GM12878 (cell line): Measurements from ENCODE around the gene TPCN1. TPM values are rescaled to one million over a fixed set of nuclear protein-coding genes. Genes with fewer than 3 reads are reported as not detected.

Experiments used
- ATF7 ChIP-seq: fragments of 450-650 bp; IDR thresholded peaks from 2 replicates; pipeline ENCODE4 v1.6.1; 2016; ENCODE audit warnings: low read depth, mild to moderate bottlenecking
- BMI1 ChIP-seq: fragments of 450-650 bp; IDR thresholded peaks from 2 replicates; pipeline ENCODE4 v1.6.1; 2016; ENCODE audit warnings: mild to moderate bottlenecking, moderate library complexity, borderline replicate concordance
- CEBPZ ChIP-seq: fragments of 150-350 bp; IDR thresholded peaks from 2 replicates; pipeline ENCODE4 v1.6.1; 2016; ENCODE audit warnings: low read depth, low read length
- CREM ChIP-seq: IDR thresholded peaks from 2 replicates; pipeline ENCODE4 v1.6.1; 2014; ENCODE audit warnings: antibody characterized with exemption, low read depth
- CTCF ChIP-seq, 3 experiments: IDR thresholded peaks in 2 of 3; conservative IDR thresholded peaks in 1 of 3; 2 replicates each; pipeline ENCODE4 v1.5.1; 2011; ENCODE audit warnings: low read depth in 3 of 3, low read length in 3 of 3, mild to moderate bottlenecking in 3 of 3, control low read depth in 2 of 3, moderate library complexity in 2 of 3, inconsistent platforms in 1 of 3, mixed read lengths in 1 of 3; ENCODE audit not compliant: control insufficient read depth in 2 of 3, insufficient read depth in 1 of 3; ENCODE audit errors: extremely low read depth in 1 of 3
- JUND ChIP-seq: IDR thresholded peaks from 2 replicates; pipeline ENCODE4 v1.6.1; 2012; ENCODE audit warnings: low read depth, mild to moderate bottlenecking, low read length, improper control_type of control experiment, moderate library complexity
- MTA3 ChIP-seq: IDR thresholded peaks from 2 replicates; pipeline ENCODE4 v1.6.1; 2012; ENCODE audit warnings: low read length, inconsistent platforms, borderline replicate concordance
- NBN ChIP-seq: fragments of 450-650 bp; IDR thresholded peaks from 2 replicates; pipeline ENCODE4 v1.6.1; 2016
- NFIC ChIP-seq: IDR thresholded peaks from 2 replicates; pipeline ENCODE4 v1.6.1; 2012; ENCODE audit warnings: low read depth, mild to moderate bottlenecking, inconsistent platforms, low read length, moderate library complexity
- POU2F2 ChIP-seq: IDR thresholded peaks from 3 replicates; pipeline ENCODE4 v1.6.1; 2011; ENCODE audit warnings: low read depth, mild to moderate bottlenecking, low read length, borderline replicate concordance
- RAD21 ChIP-seq: IDR thresholded peaks from 2 replicates; pipeline ENCODE4 v1.6.1; 2011; ENCODE audit warnings: mild to moderate bottlenecking, low read depth, low read length, moderate library complexity; ENCODE audit not compliant: insufficient read depth
- RELA ChIP-seq: fragments of 450-650 bp; IDR thresholded peaks from 2 replicates; pipeline ENCODE4 v1.8.0; 2014; ENCODE audit warnings: borderline replicate concordance; ENCODE audit not compliant: partially characterized antibody
- SMAD1 ChIP-seq: fragments of 450-650 bp; IDR thresholded peaks from 2 replicates; pipeline ENCODE4 v1.6.1; 2018; ENCODE audit warnings: mild to moderate bottlenecking, low read depth; ENCODE audit not compliant: partially characterized antibody
- SMC3 ChIP-seq: IDR thresholded peaks from 2 replicates; pipeline ENCODE4 v1.6.1; 2011; ENCODE audit warnings: low read length, improper control_type of control experiment, borderline replicate concordance
- SPI1 ChIP-seq: IDR thresholded peaks from 2 replicates; pipeline ENCODE4 v1.6.1; 2011; ENCODE audit warnings: low read depth, mild to moderate bottlenecking, low read length, moderate library complexity, borderline replicate concordance; ENCODE audit not compliant: insufficient read depth
- TCF7 ChIP-seq: IDR thresholded peaks from 2 replicates; pipeline ENCODE4 v1.6.1; 2014; ENCODE audit warnings: antibody characterized with exemption, borderline replicate concordance
- ZNF217 ChIP-seq: fragments of 450-650 bp; IDR thresholded peaks from 2 replicates; pipeline ENCODE4 v1.6.1; 2017; ENCODE audit warnings: antibody characterized with exemption, mild to moderate bottlenecking
- polyA plus RNA-seq, 11 experiments: library from polyadenylated mRNA; depleted of rRNA in 4 of 11; unstranded in 6 of 11; stranded (reverse) in 5 of 11; fragments of >200 nt; fragmentation: Nextera tagmentation in 4 of 11; fragmentation: Illumina TruSeq in 1 of 11; extraction: Ambion mirVana in 4 of 11; extraction: Trizol in 1 of 11; gene quantifications; 1 replicate in 1 of 11; 2 replicates in 10 of 11; pipeline versions ENCODE4 v1.2.1 to v1.2.3, GENCODE V29; 2011 to 2016; ENCODE audit warnings: inconsistent platforms in 2 of 11, missing spikeins in 2 of 11, low read depth in 1 of 11
- total RNA-seq, 4 experiments: library from RNA; depleted of rRNA in 3 of 4; stranded (reverse); fragments of >200 nt in 3 of 4; fragmentation: Illumina TruSeq in 1 of 4; extraction: Trizol in 1 of 4; gene quantifications; 2 replicates each; pipeline versions ENCODE4 v1.2.1 to v1.2.3, GENCODE V29; 2013 to 2021
- TF ChIP-seq, protein P1 (sequence below): IDR thresholded peaks from 2 replicates; pipeline ENCODE4 v1.6.1; 2011; ENCODE audit warnings: borderline replicate concordance, low read depth, mild to moderate bottlenecking, moderate library complexity, mixed read lengths, low read length; ENCODE audit not compliant: insufficient read depth; ENCODE audit errors: extremely low read length
- TF ChIP-seq, protein P2 (sequence below): fragments of 450-650 bp; IDR thresholded peaks from 2 replicates; pipeline ENCODE4 v1.6.1; 2016; ENCODE audit warnings: mild to moderate bottlenecking, moderate library complexity, borderline replicate concordance

Gene TPCN1
- total and polyA plus RNA-seq, 10 of the 15 experiments (the other 5 are each of a cell fraction or from before 2014, with no cell fraction given), result 0.79 to 30.9 (median 19.4) TPM

DNA sequence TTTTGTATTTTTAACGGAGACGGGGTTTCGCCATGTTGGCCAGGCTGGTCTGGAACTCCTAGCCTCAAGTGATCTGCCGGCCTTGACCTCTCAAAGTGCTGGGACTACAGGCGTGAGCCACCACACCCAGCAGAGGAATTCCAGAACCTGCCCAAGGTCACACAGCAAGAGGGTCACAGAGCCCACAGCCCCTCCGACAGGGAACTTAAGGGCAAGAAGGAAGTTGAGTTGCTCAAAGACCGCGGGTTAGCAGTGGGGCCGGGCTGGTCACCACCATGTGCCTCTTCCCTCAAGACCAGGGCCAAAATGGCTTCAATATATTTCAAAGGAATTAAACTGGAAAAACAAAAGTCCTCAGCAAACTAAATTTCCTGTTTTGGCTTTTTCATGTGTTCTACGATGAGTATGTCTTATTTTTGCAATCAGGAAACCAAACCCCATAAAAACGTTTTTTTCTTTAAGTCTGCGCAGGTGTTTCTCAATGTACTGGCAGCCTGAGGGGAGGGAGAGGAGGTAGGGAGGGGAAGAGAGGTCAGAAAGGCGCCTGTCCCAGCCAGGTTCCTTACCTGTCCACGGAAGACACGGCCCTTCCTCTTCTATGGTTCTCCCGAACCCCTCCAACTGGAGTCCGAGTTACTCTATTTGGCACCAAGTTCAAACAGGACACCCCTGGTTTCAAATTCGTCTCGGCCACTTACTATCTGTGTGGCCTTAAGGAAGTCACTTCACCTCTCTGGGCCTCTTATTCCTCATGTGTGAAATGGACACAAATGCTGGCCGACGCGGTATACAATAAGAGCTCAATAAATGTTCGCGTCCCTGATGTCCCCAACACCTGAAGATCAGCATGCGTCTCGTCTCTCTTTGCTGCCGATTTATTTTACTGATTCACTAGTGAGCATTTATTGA lies 112.9 kb downstream of the TPCN1 start (continued):
- TF ChIP-seq CEBPZ (no peak), CTCF (IDR thresholded peaks at IDR 0.05 in 2 of 3, conservative IDR thresholded peaks at IDR 0.05 in 1 of 3; ENCODE audit: control insufficient read depth in 2 of 3, extremely low read depth in 1 of 3, insufficient read depth in 1 of 3, low read depth in 3 of 3, low read length in 3 of 3) (no peak), SMAD1 (no peak), RAD21 (no peak), MTA3 (no peak), TCF7 (no peak), BMI1 (no peak), JUND (no peak), ATF7 (peak; percentile 84), CREM (no peak), SPI1 (no peak), SMC3 (no peak), ZNF217 (peak; percentile 61; the same call in 1 of the 2 replicates), POU2F2 (no peak), NFIC (no peak), NBN (no peak), RELA (no peak)
- TF ChIP-seq, protein P1, sequence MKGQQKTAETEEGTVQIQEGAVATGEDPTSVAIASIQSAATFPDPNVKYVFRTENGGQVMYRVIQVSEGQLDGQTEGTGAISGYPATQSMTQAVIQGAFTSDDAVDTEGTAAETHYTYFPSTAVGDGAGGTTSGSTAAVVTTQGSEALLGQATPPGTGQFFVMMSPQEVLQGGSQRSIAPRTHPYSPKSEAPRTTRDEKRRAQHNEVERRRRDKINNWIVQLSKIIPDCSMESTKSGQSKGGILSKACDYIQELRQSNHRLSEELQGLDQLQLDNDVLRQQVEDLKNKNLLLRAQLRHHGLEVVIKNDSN, result no peak
- TF ChIP-seq, protein P2, sequence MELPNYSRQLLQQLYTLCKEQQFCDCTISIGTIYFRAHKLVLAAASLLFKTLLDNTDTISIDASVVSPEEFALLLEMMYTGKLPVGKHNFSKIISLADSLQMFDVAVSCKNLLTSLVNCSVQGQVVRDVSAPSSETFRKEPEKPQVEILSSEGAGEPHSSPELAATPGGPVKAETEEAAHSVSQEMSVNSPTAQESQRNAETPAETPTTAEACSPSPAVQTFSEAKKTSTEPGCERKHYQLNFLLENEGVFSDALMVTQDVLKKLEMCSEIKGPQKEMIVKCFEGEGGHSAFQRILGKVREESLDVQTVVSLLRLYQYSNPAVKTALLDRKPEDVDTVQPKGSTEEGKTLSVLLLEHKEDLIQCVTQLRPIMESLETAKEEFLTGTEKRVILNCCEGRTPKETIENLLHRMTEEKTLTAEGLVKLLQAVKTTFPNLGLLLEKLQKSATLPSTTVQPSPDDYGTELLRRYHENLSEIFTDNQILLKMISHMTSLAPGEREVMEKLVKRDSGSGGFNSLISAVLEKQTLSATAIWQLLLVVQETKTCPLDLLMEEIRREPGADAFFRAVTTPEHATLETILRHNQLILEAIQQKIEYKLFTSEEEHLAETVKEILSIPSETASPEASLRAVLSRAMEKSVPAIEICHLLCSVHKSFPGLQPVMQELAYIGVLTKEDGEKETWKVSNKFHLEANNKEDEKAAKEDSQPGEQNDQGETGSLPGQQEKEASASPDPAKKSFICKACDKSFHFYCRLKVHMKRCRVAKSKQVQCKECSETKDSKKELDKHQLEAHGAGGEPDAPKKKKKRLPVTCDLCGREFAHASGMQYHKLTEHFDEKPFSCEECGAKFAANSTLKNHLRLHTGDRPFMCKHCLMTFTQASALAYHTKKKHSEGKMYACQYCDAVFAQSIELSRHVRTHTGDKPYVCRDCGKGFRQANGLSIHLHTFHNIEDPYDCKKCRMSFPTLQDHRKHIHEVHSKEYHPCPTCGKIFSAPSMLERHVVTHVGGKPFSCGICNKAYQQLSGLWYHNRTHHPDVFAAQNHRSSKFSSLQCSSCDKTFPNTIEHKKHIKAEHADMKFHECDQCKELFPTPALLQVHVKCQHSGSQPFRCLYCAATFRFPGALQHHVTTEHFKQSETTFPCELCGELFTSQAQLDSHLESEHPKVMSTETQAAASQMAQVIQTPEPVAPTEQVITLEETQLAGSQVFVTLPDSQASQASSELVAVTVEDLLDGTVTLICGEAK, result peak; percentile 36; the same call in 1 of the 2 replicates
